Smooth muscle cell (in vitro differentiated cells): Measurements from ENCODE around the gene EHBP1. TPM values are rescaled to one million over a fixed set of nuclear protein-coding genes. Genes with fewer than 3 reads are reported as not detected.
A peak's percentile ranks its signal among the peaks of the same experiment; 100 is the strongest.

Experiments used
- DNase-seq: peaks from one replicate; lab custom pipeline; 2025; ENCODE audit not compliant: unreplicated experiment; lab: John Stamatoyannopoulos, UW
- H2AFZ ChIP-seq: fragments of 200-600 bp; sonication (generic); 2 replicates; pipeline ENCODE4 v1.6.0; 2016; ENCODE audit warnings: antibody characterized with exemption, low read depth, mild to moderate bottlenecking
- H3F3A ChIP-seq: fragments of 200-600 bp; sonication (generic); 2 replicates; pipeline ENCODE4 v1.6.0; 2017; ENCODE audit warnings: antibody characterized with exemption, low read depth
- H3K27ac ChIP-seq: fragments of 200-600 bp; sonication (generic); 2 replicates; pipeline ENCODE4 v1.5.1; 2016; ENCODE audit warnings: low read depth, mild to moderate bottlenecking
- H3K27me3 ChIP-seq: fragments of 200-600 bp; sonication (generic); 2 replicates; pipeline ENCODE4 v1.6.1; 2016; ENCODE audit warnings: low read depth, mild to moderate bottlenecking
- H3K36me3 ChIP-seq: fragments of 200-600 bp; sonication (generic); 2 replicates; pipeline ENCODE4 v1.5.1; 2016; ENCODE audit warnings: low read depth
- H3K4me1 ChIP-seq: fragments of 200-600 bp; sonication (generic); 2 replicates; pipeline ENCODE4 v1.5.1; 2016; ENCODE audit warnings: low read depth
- H3K4me2 ChIP-seq: fragments of 200-600 bp; sonication (generic); 2 replicates; pipeline ENCODE4 v1.6.0; 2016; ENCODE audit warnings: mild to moderate bottlenecking
- H3K4me3 ChIP-seq: fragments of 200-600 bp; sonication (generic); 2 replicates; pipeline ENCODE4 v1.5.1; 2016; ENCODE audit warnings: mild to moderate bottlenecking
- H3K79me2 ChIP-seq: fragments of 200-600 bp; sonication (generic); 2 replicates; pipeline ENCODE4 v1.6.0; 2016; ENCODE audit warnings: low read depth, mild to moderate bottlenecking
- H3K9ac ChIP-seq: fragments of 200-600 bp; sonication (generic); 2 replicates; pipeline ENCODE4 v1.6.0; 2016; ENCODE audit warnings: low read depth
- H3K9me3 ChIP-seq: fragments of 200-600 bp; sonication (generic); replicated peaks from 2 replicates; pipeline ENCODE4 v1.5.1; 2016; ENCODE audit warnings: low read depth
- H4K20me1 ChIP-seq: fragments of 200-600 bp; sonication (generic); 2 replicates; pipeline ENCODE4 v1.6.0; 2016; ENCODE audit warnings: low read depth
- CTCF ChIP-seq: fragments of 200-600 bp; sonication (generic); IDR thresholded peaks from 2 replicates; pipeline ENCODE4 v1.5.1; 2017; ENCODE audit warnings: borderline replicate concordance, mild to moderate bottlenecking, antibody characterized with exemption; ENCODE audit not compliant: insufficient read depth, poor library complexity, severe bottlenecking
- WGBS: methylation state at CpG from one replicate; pipeline ENCODE4 v1.1.7; 2016; ENCODE audit warnings: low lambda C conversion rate; 5-methylcytosine and 5-hydroxymethylcytosine counted together
- polyA plus RNA-seq: library from polyadenylated mRNA; unstranded; fragments of >200 nt; fragmentation: Nextera tagmentation; extraction: Ambion mirVana; gene quantifications from 2 replicates; pipeline ENCODE4 v1.2.1, GENCODE V29; 2016
- total RNA-seq: library from RNA; depleted of rRNA; stranded (reverse); fragments of >200 nt; gene quantifications from 2 replicates; pipeline ENCODE4 v1.2.3, GENCODE V29; 2014

Gene EHBP1
- total and polyA plus RNA-seq, 2 experiments from 2014 or later: 9.3 to 45.9 TPM

GRCh38 chr2:63055226-63056106 lies 350.0 kb downstream of the EHBP1 start:
- Histone ChIP-seq H3K4me2 (peak overlapping the region; percentile 75), H3K4me3 (no peak overlapping the region), H3K27ac (no peak overlapping the region), H3K79me2 (no peaks in the 10 kb centered on the region), H3K27me3 (peaks cover 100% of the 10 kb centered on the region), H3K9ac (no peak overlapping the region), H3K4me1 (peaks cover 50% of the 10 kb centered on the region), H3K9me3 (no peaks in the 10 kb centered on the region), H3F3A (no peaks in the 10 kb centered on the region), H2AFZ (no peak overlapping the region), H4K20me1 (peaks cover 9% of the 10 kb centered on the region), H3K36me3 (no peaks in the 10 kb centered on the region)
- WGBS: 3% methylated on average over 55 of the region's 63 CpGs
- DNase-seq: no peak
- TF ChIP-seq CTCF: no peak

GRCh38 chr2:63056107-63057050 lies 350.9 kb downstream of the EHBP1 start:
- peak overlapping the region; percentile 75 for H3K4me2 ChIP-seq
- no peak for DNase-seq
- WGBS: 6% methylated on average over 49 of the region's 49 CpGs
- no peaks in the 10 kb centered on the region for H3K36me3 ChIP-seq
- H3K27me3 ChIP-seq: peaks cover 100% of the 10 kb centered on the region
- H3K9me3 ChIP-seq: no peaks in the 10 kb centered on the region
- H2AFZ ChIP-seq: no peak overlapping the region
- H3F3A ChIP-seq: no peaks in the 10 kb centered on the region
- no peak overlapping the region for H3K9ac ChIP-seq
- H3K4me1 ChIP-seq: peaks cover 51% of the 10 kb centered on the region
- H4K20me1 ChIP-seq: peaks cover 9% of the 10 kb centered on the region
- no peak overlapping the region for H3K27ac ChIP-seq
- TF ChIP-seq CTCF: no peak
- H3K4me3 ChIP-seq: no peak overlapping the region
- H3K79me2 ChIP-seq: no peaks in the 10 kb centered on the region

GRCh38 chr2:63057249-63058143 lies 352.0 kb downstream of the EHBP1 start:
- Histone ChIP-seq H3K4me1 (peaks cover 51% of the 10 kb centered on the region), H4K20me1 (peaks cover 9% of the 10 kb centered on the region), H3K4me3 (no peak overlapping the region), H3K4me2 (peak overlapping the region; percentile 70), H3K27ac (no peak overlapping the region), H2AFZ (no peak overlapping the region), H3K9me3 (no peaks in the 10 kb centered on the region), H3K79me2 (no peaks in the 10 kb centered on the region), H3F3A (no peaks in the 10 kb centered on the region), H3K27me3 (peaks cover 100% of the 10 kb centered on the region), H3K9ac (no peak overlapping the region), H3K36me3 (no peaks in the 10 kb centered on the region)
- no peak for DNase-seq
- 6% methylated on average over 35 of the region's 35 CpGs for WGBS
- TF ChIP-seq CTCF: no peak
